GM18499 (cell line): ENCODE results near the gene CYP3A5.
"Not testable (repeated sequence)": the region's sequence is repeated elsewhere in the genome, so short reads cannot be mapped to it uniquely, and the experiment has no call there.

Experiments used
- ATAC-seq: cut with Tn5 transposase; IDR thresholded peaks from one replicate; pipeline ENCODE4 v1.9.1; 2021; ENCODE audit warnings: moderate number of reproducible peaks; ENCODE audit not compliant: insufficient read depth, unreplicated experiment

Gene CYP3A5

DNA sequence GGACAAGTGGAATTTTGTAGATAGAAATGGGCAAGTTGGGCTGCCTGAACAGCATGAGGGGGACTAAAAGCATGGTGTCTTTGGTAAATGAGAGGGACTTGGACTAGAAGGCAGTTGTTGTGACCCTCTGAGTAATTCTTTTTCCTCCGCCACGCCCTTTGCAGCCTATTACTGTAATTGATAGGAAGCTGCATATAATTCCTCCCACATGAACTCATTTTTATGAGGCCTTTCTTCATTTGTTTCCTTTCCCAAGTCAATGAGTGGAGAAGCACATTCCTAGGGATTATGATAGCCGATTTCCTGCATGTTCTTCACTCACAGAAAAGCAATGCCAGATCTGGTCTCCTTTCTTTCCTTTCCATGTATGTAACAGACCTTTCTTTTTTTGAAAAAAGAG lies 35.4 kb downstream of the CYP3A5 start:
- ATAC-seq: no peak

DNA sequence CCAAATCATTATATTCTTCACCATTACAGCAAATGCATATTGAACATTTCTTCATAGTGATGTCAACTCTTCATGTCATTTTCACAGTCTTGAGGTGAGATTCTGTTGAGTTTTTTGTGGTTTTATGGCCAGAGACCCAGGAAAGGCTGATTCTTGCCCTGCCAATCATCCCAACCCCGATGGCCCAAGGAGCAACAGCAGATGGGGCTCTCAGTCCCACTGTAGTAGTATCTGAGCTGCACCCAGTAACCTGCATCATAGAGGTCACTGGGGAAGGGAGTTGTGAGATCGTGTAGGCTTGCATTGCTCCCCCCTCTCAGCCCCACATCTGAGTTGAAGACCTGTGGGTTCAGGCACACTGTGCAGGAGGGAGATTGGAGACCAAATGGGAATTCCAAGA lies 36.3 kb downstream of the CYP3A5 start:
- ATAC-seq: no peak

DNA sequence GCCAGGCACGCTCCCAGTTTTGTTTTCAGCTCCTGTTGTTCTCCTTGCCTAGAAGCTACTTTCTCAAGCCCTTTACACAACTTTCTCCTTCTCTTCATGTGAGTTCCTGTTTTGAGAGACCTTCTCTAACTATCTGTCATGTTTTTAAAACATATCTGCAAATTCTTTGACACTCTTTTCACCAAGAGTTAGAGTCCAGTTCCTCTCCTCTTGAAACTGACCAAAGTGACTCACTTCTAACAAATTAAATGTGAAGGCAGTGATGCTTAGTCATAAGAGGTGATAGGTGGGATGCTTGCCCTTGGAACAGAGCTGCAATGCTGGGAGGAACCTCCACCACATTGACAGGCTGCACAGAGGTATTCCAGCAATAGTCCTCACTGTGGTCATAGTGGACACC lies 37.8 kb downstream of the CYP3A5 start:
- no peak for ATAC-seq

DNA sequence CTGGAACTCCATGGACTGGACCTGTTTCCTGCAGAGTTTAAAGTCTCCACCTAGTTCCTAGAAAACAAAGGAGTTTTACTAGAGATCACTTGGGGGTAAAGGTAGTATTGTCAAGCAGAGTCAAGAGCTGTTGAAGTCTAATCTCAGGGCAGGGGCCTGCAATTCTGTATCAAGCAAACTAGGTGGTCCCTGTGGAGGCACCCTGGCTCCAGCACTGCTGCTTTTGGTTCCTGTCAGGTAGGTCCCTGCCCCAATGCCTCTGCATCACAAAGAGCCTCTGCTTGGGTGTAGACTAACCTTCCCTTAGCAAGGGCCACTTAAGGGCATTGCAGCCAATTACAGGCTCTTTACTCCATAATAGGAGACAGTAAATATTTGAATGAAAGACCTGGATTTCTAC lies 40.5 kb downstream of the CYP3A5 start:
- no peak for ATAC-seq

DNA sequence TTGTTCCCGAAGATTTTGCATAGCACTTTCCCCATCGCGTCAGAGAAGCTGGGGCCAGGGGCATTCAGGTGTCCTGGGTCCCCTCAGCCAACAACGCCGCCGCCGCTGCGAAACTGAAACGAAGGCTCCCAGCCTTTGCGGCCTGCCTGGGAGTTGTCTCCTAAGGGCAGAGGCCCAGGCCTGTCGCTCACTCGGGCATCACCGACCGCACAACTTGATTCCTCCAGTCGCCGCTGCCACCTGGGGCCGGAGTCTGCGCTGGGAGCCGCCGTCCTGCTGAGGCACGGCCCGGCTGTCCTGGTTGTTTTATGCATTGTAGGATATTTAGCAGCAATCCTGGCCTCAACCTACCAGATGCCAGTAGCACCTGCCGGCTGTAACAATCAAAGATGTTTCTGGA lies 41.1 kb downstream of the CYP3A5 start:
- ATAC-seq: no peak

DNA sequence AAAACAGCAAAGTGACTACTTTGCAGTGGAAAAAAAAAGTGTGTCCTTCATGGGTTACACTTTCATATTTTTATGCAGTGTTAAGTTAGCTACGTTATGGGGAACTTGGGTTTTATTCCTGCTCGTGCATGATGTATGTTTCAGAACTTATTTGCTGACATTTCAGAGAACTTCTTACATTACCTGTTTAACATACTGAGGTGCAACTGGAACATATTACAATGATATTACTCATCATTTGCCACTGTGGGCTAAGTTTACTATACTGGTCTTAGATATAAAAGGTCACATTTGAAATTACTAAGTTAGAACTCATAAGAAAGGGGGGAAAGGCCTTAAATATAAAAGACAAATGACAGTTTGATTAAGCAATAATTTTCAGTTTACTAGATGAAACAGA lies 42.4 kb downstream of the CYP3A5 start:
- not testable (repeated sequence) for ATAC-seq

DNA sequence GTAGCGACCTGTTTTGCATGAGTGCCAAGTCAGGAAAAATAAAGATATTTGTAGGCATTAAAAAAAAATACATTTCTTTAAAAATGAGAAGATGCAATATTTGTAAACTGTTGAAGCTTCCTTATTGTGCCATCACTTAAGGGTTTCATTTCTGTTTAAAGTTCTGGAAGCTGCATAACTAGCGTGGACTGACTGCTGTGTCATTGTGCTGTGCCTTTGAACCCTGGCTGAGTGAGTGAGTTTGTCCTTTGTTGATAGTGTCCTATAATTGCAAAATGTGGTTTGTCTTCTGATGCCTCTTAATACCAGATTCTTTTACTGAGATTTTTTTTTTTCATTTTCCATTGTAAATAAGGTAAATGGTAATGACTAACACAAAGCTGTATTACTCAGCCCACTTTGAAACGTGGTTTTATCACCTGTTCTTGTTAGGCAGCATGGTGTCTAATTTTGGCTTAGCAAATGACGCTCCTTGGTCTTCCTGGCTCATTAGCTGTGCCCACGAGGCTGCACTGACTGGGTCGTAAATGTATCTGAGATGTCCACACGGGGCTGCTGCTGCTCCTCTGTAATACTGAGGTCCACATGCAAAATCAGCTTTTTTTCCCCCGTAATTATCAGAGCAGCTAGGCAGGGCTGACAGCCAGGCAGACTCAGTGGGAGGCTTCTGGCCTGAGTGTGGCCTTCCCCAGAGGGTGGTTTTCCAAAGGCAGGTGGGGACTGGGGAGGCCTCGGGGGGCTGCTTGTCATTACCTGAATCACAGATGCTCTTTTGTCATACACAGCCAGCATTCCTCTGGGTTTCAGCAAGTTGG lies 48.3 kb downstream of the CYP3A5 start:
- ATAC-seq: no peak

DNA sequence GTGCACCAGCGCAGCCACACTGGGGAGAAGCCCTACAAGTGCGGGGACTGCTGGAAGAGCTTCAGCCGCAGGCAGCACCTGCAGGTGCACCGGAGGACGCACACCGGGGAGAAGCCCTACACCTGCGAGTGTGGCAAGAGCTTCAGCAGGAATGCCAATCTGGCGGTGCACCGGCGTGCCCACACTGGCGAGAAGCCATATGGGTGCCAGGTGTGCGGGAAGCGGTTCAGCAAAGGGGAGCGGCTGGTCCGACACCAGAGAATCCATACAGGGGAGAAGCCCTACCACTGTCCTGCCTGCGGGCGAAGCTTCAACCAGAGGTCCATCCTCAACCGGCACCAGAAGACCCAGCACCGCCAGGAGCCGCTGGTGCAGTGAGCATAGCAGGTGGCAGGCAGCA lies 50.2 kb downstream of the CYP3A5 start:
- no peak for ATAC-seq

DNA sequence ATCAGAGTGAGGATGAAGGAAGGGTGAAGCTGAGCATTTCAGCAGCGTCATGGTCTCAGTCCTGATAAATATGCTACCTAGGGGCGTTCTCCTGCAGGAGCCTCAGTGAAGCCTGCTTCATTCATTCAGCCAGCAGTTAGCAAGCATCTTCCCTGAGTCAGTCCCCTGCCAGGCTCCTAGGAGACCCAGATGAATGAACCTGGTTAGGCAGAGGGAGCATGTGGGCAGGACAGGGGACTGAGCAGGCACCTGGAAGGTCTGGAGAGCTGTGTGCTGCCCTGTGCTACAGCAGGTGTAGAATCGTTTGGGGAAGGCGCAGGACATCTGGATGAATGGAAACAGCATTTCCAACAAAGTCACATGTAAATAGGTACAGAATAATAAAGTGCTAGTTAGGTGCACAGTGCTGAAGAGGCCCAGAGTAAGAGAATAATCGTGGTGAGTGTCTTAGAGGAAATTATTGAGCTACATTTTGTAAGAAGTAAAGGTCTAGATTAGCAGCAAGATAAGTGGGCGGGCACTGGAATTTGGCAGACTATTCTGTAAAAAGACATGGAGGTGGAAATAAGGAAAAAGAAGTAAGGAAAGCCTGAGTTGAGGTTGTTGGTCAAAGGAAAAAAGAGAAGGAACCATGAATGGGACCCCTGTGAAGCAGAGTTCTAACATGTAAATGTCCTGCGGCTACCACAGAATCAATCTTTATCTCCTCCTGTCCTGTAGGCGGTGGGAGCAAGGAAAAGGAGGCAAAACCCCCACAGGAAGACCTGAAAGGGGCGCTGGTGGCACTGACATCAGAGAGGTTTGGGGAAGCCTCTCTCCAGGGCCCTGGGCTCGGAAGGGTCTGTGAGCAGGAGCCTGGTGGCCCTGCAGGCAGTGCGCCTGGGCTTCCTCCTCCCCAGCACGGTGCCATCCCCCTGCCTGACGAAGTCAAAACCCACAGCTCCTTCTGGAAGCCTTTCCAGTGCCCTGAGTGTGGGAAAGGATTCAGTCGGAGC lies 51.0 kb downstream of the CYP3A5 start:
- ATAC-seq: no peak

DNA sequence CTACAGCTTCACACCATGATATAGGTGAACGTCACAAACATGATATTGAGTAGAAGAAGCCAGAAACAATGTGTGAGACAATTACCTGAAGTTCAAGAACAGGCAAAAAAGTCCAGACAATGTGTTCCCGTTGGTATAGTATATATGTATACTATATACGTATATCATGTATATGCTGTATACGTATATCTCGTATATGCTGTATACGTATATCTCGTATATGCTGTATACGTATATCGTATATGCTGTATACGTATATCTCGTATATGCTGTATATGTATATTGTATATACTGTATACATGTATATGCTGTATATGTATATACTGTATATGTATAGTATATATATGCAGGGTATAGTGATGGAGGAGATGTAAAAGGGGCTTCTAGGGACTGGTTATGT lies 52.3 kb downstream of the CYP3A5 start:
- ATAC-seq: no peak

DNA sequence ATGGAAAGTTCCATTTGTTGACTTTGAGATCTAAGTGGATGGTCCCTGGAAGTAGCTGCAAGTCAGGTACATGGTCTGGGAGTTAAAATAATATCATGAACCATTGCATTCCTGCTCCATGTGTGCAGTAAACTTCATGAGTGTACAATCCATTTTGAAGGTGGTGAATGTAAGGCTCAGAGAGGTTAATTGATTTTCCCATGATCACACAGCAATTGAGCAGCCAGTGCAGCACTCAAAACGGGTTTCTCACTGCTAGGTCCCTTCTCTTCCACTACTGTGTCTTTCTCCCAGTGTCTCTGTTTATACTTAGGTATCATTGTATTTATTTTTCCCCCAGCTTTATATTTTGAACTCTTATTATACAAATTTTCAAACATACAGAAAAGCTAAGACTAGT lies 53.1 kb downstream of the CYP3A5 start:
- no peak for ATAC-seq

DNA sequence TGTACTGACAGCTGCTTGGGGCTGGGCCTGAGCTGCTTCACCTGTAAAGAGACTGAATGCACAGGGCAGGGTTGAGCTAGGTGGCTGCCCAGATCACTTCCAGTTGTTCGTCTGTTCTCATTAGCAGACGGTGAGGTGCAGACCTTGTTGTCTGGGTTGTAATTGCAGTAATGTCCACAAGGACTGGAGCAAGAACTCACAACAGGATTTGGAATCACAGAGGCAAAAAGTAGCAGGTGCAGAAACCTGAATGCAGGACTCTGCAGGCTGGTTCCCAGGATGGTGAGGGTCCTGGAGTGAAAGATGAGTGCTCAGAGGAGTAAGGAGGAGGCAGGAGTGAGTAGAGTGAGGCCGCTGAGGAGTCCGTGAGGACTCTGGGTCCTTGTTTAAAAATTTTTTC lies 53.8 kb downstream of the CYP3A5 start:
- no peak for ATAC-seq

DNA sequence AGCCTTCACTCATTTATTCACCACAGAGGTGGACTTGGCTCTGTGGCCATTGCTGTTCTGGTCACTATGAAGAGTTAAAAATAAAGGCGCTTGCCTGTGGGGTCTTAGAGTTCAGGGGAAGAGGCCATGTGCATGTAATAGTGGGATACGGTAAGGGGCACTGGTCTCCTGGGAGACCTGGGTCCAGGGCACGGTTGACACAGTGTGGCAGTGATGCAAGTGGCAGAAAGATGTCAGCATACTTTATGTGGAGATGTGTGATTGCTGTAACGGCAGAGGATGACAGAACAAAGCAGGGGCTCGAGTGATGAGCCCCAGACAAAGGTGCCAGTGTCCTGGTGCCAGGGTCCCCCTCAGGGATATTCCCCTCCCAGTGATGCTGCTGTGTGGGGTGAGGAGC lies 54.5 kb downstream of the CYP3A5 start:
- no peak for ATAC-seq

DNA sequence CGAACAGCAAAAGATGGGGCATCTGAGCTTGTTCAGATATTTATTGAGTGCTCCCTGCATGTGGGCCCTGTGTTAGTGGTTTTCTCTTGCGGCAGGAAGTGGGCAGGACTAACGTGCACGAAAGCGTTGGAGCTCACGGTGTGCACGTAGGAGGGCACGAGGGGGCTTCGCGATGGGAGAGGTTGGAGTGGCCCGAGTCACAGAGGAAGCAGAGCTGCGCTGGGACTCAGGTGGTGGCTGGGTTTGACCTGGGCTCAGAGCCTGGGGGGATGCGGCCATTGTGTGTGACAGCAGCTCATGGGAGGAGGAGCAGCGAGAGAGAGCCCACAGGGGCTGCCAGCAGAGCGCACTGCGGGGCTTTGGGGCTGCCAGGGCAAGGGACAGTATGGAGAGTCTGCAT lies 55.3 kb downstream of the CYP3A5 start:
- ATAC-seq: no peak

DNA sequence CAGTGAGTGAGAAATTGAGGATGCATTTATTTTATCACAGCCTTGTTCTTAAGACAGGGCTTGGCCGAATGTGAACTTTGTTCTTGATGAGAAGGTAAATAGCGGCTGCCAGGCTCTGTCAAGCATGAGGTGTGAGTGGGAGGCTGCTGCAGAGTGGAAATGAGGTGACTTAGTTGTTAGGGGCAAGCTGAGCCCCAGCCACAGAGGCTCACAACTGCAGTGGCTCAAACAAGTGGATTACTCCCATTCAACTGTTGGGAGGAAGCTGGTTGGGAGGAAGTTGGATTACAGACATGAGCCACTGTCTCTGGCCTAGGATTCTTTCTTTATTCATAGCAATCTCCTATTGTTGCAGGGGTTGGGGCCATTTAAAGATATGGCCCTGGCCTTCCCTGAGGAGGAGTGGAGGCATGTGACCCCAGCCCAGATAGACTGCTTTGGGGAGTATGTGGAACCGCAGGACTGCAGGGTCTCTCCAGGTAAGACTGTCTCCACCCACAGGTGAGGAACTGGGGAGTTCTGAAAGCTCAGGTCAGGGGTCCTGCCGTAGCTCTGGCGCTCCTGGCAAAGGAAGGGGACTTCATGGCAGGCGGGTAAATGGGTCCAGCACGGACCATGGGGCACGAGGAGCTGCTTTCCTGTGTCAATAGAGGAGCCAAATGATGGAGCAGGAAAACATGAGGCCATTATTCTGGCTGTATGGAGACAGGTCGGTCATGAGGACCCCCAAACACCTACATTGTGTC lies 55.9 kb downstream of the CYP3A5 start:
- ATAC-seq: no peak

DNA sequence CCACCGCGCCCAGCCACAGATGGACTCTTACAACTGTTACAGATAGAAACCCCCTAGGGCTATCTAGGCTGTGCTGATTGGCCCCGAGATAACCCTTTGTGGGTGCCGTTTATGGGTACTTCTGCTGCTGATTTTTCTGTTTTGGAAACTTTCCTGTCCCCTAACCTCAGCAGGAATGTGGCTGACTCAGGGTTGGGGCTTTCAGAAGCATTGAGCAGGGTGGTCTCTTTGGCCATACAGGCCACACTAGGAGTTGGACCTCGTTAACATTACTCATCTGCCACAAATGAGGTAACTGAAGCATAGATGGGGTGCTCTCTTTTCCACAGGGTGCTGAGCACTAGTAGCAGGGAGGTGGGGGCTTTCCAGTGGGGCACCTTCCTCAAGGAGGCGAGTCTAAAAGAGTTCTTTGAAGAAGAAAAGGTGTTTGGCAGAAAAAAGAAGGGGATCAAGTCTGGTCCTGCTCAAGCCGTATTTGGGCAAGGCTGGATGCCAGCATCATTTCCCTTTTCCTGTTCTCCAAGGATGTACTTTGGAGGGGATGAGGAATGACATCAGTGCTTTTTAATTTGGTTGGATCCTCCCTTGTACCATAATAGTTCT lies 56.6 kb downstream of the CYP3A5 start:
- no peak for ATAC-seq

DNA sequence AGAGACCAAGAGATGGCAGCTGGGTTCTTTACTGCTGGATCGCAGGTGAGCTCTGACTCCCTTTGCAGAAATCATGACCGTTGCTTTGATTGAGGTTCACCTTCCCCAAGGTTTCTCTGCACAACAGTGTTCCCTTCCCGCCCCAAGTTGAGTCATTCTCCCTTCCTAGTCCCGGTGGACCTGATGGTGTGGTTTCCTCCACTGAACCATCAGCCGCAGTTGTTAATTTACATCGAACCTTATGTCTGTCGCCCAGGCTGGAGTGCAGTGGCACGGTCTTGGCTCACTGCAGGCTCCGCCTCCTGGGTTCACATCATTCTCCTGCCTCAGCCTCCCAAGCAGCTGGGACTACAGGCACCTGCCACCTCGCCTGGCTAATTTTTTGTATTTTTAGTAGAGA lies 57.2 kb downstream of the CYP3A5 start:
- ATAC-seq: no peak

DNA sequence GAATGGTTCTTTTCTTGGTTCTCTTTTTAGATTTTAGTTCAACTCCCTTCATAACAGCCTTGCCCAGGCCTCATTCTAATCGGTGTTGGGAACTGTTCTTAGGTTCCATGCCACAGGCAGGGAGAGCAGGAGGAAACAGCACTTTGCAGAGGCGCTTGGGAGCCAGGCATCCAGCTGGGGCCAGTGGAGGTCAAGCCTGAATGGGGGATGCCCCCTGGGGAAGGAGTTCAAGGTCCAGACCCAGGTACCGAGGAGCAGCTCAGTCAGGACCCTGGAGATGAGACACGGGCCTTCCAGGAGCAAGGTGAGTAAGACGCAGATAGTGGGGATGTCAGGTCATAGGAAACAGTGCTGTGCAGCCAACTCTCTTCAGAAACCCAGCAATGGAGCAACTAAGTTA lies 58.5 kb downstream of the CYP3A5 start:
- no peak for ATAC-seq

DNA sequence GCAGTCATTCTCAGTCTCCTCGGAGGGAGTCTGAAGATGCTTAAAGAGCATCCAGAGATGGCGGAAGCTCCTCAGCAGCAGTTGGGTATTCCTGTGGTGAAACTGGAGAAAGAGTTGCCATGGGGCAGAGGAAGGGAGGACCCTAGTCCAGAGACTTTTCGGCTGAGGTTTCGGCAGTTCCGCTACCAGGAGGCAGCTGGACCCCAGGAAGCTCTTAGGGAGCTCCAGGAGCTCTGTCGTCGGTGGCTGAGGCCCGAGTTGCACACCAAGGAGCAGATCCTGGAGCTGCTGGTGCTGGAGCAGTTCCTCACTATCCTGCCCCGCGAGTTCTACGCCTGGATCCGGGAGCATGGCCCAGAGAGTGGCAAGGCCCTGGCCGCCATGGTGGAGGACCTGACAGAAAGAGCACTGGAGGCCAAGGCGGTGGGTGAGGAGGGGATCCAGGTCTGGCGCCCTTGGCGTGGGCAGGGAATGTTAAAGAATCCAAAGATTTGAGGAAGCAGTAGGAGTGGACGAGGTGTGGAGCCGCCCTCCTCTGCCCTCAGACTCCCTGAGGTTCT lies 60.1 kb downstream of the CYP3A5 start:
- ATAC-seq: no peak

DNA sequence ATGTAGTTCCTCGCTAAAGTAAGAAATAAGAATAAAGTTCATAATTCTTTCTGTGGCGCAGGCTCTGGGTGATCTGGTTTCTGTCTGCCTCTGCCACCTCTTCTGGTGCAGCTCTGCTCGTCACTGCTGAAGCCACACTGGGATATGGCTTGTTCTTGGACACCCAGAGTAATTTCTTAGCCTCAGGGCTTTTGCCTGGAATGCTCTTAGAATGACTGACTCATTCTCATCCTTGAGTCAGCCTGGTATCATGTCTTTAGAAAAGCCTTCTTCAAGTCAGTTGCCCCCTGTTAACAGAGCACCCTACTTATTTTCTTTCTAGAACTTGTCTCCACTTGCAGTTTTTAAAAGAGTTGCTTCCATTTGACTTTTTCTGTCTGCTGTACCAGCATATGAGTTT lies 61.1 kb downstream of the CYP3A5 start:
- no peak for ATAC-seq
